Stimulated activated CD8-positive, alpha-beta memory T cell treated with anti-CD3 and anti-CD28 coated beads, Interleukin-15, amount 100 ng/mL, for 4 hours (primary cell): Measurements from ENCODE around the gene PARD3B.
"Not testable (repeated sequence)": the region's sequence is repeated elsewhere in the genome, so short reads cannot be mapped to it uniquely, and the experiment has no call there.

Experiments
- DNase-seq, 2 donors: peaks; one replicate each; pipeline ENCODE4 v3.0.0-alpha.2; 2020; ENCODE audit warnings: low read depth in 2 of 2

Gene PARD3B

GRCh38 chr2:205462681-205463345 lies 917.5 kb downstream of the PARD3B start:
- no peak for DNase-seq

- DNase-seq, result no peak
These were observed 918.3 kb downstream of the PARD3B start for GRCh38 chr2:205463466-205464025.

GRCh38 chr2:205464681-205465080 lies 919.4 kb downstream of the PARD3B start:
- DNase-seq, result no peak

- no peak for DNase-seq
These were observed 920.5 kb downstream of the PARD3B start for GRCh38 chr2:205465791-205466190.

GRCh38 chr2:205471776-205472175 lies 926.5 kb downstream of the PARD3B start:
- no peak for DNase-seq

- no peak for DNase-seq
These were observed 928.5 kb downstream of the PARD3B start for GRCh38 chr2:205473791-205474190.

GRCh38 chr2:205474741-205475415 lies 929.6 kb downstream of the PARD3B start:
- DNase-seq, result no peak

GRCh38 chr2:205475416-205475768 lies 930.1 kb downstream of the PARD3B start:
- no peak for DNase-seq

- no peak for DNase-seq
These were observed 931.9 kb downstream of the PARD3B start for GRCh38 chr2:205477016-205477705.

GRCh38 chr2:205481861-205482260 lies 936.6 kb downstream of the PARD3B start:
- DNase-seq, result no peak

GRCh38 chr2:205482399-205483081 lies 937.3 kb downstream of the PARD3B start:
- no peak for DNase-seq

- DNase-seq, result no peak
These were observed 937.8 kb downstream of the PARD3B start for GRCh38 chr2:205483095-205483494.

GRCh38 chr2:205484215-205484614 lies 938.9 kb downstream of the PARD3B start:
- no peak for DNase-seq

- DNase-seq, result no peak
These were observed 939.5 kb downstream of the PARD3B start for GRCh38 chr2:205484764-205485163.

- DNase-seq, result not testable (repeated sequence)
These were observed 948.3 kb downstream of the PARD3B start for GRCh38 chr2:205493528-205493927.

GRCh38 chr2:205494537-205495235 lies 949.4 kb downstream of the PARD3B start:
- DNase-seq, result no peak

GRCh38 chr2:205495819-205496218 lies 950.5 kb downstream of the PARD3B start:
- no peak for DNase-seq

GRCh38 chr2:205496370-205496769 lies 951.1 kb downstream of the PARD3B start:
- DNase-seq, result no peak

GRCh38 chr2:205496772-205497171 lies 951.5 kb downstream of the PARD3B start:
- no peak for DNase-seq

GRCh38 chr2:205499006-205499405 lies 953.7 kb downstream of the PARD3B start:
- DNase-seq, result no peak

- DNase-seq, result no peak
These were observed 954.8 kb downstream of the PARD3B start for GRCh38 chr2:205500065-205500464.
